Thyroid gland (tissue), 4 donors: Measurements from ENCODE around the gene CCDC192.

Experiments used
- POLR2A ChIP-seq, 2 donors: fragments of 450-650 bp; IDR thresholded peaks; one replicate each; pipeline ENCODE4 v1.6.1; 2017; ENCODE audit warnings: antibody characterized with exemption in 2 of 2, mild to moderate bottlenecking in 2 of 2, moderate library complexity in 1 of 2
- TF ChIP-seq, protein P1 (sequence below), 6 experiments: fragments of 200-600 bp in 3 of 6; fragments of 450-650 bp in 3 of 6; sonication (generic) in 3 of 6; IDR thresholded peaks; one replicate each; pipeline ENCODE4 v1.5.1; 2016 to 2019; ENCODE audit warnings: antibody characterized with exemption in 6 of 6, mild to moderate bottlenecking in 2 of 6, inconsistent platforms in 1 of 6, moderate library complexity in 1 of 6

DNA sequence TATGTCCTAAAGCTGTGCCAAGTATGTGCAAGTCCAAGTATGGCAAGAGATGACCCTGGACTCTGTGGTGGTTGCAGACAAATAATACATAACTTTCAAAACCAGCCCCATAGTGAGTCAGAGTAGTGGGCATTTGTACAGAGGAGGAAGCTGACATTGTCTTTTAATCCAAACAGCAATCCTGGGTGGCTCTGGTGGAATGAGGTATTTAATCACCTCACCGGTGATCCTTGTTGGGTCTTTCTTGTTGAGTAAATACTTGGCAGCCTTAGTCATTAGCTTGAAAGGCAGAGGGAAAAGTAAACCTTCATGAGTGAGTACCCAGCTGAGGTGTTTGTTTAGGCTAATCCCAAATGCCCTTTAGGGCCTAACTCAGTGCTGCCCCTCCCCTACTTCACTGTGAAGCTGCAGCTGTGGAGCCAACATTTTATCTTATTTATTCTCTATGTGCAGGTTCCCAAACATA lies 231.6 kb downstream of the CCDC192 start:
- TF ChIP-seq, protein P1, sequence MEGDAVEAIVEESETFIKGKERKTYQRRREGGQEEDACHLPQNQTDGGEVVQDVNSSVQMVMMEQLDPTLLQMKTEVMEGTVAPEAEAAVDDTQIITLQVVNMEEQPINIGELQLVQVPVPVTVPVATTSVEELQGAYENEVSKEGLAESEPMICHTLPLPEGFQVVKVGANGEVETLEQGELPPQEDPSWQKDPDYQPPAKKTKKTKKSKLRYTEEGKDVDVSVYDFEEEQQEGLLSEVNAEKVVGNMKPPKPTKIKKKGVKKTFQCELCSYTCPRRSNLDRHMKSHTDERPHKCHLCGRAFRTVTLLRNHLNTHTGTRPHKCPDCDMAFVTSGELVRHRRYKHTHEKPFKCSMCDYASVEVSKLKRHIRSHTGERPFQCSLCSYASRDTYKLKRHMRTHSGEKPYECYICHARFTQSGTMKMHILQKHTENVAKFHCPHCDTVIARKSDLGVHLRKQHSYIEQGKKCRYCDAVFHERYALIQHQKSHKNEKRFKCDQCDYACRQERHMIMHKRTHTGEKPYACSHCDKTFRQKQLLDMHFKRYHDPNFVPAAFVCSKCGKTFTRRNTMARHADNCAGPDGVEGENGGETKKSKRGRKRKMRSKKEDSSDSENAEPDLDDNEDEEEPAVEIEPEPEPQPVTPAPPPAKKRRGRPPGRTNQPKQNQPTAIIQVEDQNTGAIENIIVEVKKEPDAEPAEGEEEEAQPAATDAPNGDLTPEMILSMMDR (IDR thresholded peaks at IDR 0.05): no peak
- no peak for TF ChIP-seq POLR2A (IDR thresholded peaks at IDR 0.05)
